Ovary (tissue), 3 donors: ENCODE measurements around the gene TBPL1.

Experiments used
- CTCF ChIP-seq, 3 donors: fragments of 450-650 bp in 2 of 3; fragments of 200-600 bp in 1 of 3; IDR thresholded peaks; one replicate each; pipeline versions ENCODE4 v1.5.1 to v1.8.0; 2016 to 2022; ENCODE audit warnings: antibody characterized with exemption in 3 of 3, mild to moderate bottlenecking in 1 of 3
- POLR2A ChIP-seq: fragments of 450-650 bp; IDR thresholded peaks from one replicate; pipeline ENCODE4 v1.6.1; 2017; ENCODE audit warnings: antibody characterized with exemption, mild to moderate bottlenecking, moderate library complexity
- donor health status: DM: no; HTN: no; CAD: no.

- no peak for TF ChIP-seq CTCF (IDR thresholded peaks at IDR 0.05)
- no peak for TF ChIP-seq POLR2A
These were observed 18.8 kb downstream of the TBPL1 start for GRCh38 chr6:133971861-133972260.
